ENCODE results near the gene INHBB.

DNA sequence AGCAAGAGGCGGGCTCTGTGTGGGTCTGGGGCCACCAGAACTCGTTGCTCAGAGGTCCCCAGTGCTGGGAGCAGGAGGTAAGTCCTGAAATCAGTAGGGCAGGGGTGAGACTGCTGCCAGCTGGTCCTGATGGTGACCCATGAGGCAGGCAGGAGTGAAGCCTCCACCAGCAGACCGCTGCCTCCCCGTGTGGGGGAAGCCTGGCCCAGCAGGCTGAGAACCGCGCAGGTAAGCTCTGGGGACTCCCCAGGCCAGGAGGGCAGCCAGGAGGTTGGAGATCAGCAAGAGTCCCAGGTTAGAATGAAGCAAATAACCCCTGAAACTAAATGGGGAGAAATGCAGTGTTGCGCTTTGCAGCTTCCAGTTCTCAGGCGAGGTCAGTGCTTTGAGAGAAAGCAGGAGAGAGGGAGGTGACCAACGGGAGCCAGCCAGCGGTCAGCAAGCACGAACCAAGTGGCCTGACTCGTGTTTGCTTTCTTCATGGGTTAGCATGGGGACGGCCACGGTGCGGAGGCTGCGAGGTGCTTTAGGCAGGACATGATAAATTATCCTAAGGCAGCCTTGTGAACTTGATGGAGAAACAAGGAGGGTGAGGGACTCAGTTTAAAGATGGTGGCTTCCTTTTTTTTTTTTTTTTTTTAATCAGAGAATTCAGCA lies 26.2 kb downstream of the INHBB start:
- TF ChIP-seq FOS (IDR thresholded peaks at IDR 0.05; ENCODE audit: low read depth, low read length) = no peak
- no peak for TF ChIP-seq RAD21 (IDR thresholded peaks at IDR 0.05; ENCODE audit: low read length)
- no peak for TF ChIP-seq CEBPB (IDR thresholded peaks at IDR 0.05; ENCODE audit: low read depth, low read length)

Measured in IMR-90 (cell line).